Ascending aorta (tissue), 2 donors: Measurements from ENCODE around the gene CABP2. TPM values are rescaled to one million over a fixed set of nuclear protein-coding genes. Genes with fewer than 3 reads are reported as not detected.
"Not testable (repeated sequence)": the region's sequence is repeated elsewhere in the genome, so short reads cannot be mapped to it uniquely, and the experiment has no call there.

ENCODE experiments used
- DNase-seq, 2 donors: peaks; one replicate each; pipeline ENCODE4 v3.0.0-alpha.2; 2019; ENCODE audit warnings: low spot score in 2 of 2
- H3K27ac ChIP-seq, 2 donors: fragments of 200-600 bp; sonication (generic); one replicate each; pipeline ENCODE4 v1.5.1; 2016 to 2017; ENCODE audit warnings: mild to moderate bottlenecking in 1 of 2
- H3K27me3 ChIP-seq: fragments of 200-600 bp; sonication (generic); one replicate; pipeline ENCODE4 v1.5.1; 2017
- H3K36me3 ChIP-seq, 2 donors: fragments of 200-600 bp; sonication (generic); one replicate each; pipeline ENCODE4 v1.5.1; 2016
- H3K4me1 ChIP-seq, 2 donors: fragments of 200-600 bp; sonication (generic); one replicate each; pipeline ENCODE4 v1.5.1; 2016 to 2017; ENCODE audit warnings: mild to moderate bottlenecking in 1 of 2
- H3K4me3 ChIP-seq, 2 donors: fragments of 200-600 bp; sonication (generic); one replicate each; pipeline ENCODE4 v1.5.1; 2016 to 2017; ENCODE audit warnings: mild to moderate bottlenecking in 1 of 2
- H3K9me3 ChIP-seq, 2 donors: fragments of 200-600 bp; sonication (generic); one replicate each; pipeline ENCODE4 v1.5.1; 2016
- CTCF ChIP-seq, 3 experiments: fragments of 200-600 bp in 2 of 3; fragments of 450-650 bp in 1 of 3; sonication (generic) in 2 of 3; IDR thresholded peaks; one replicate each; pipeline ENCODE4 v1.5.1; 2016 to 2019; ENCODE audit warnings: antibody characterized with exemption in 3 of 3, mild to moderate bottlenecking in 1 of 3, moderate library complexity in 1 of 3
- intact Hi-C: fragments of 100-400 bp; cut with DNase I; formaldehyde crosslinking; loops from one replicate; pipeline ENCODE4 v1.15.1; 2023
- total RNA-seq: library from RNA; depleted of rRNA; stranded (reverse); fragments of >200 nt; gene quantifications from one replicate; pipeline ENCODE4 v1.1.0, GENCODE V29; 2016

The CABP2 gene
- total RNA-seq, 1 donor from 2014 or later: not detected

- Histone ChIP-seq H3K4me1 (no peaks in the 10 kb centered on the region), H3K9me3 (no peaks in the 10 kb centered on the region), H3K36me3 (no peaks in the 10 kb centered on the region), H3K27ac (no peak overlapping the region), H3K27me3 (no peaks in the 10 kb centered on the region), H3K4me3 (no peak overlapping the region)
- intact Hi-C loops: no loop called here
- no peak for DNase-seq
- no peak for TF ChIP-seq CTCF (IDR thresholded peaks at IDR 0.05)
Observed at GRCh38 chr11:67520856-67521824, 2.1 kb downstream of the CABP2 start.

DNA sequence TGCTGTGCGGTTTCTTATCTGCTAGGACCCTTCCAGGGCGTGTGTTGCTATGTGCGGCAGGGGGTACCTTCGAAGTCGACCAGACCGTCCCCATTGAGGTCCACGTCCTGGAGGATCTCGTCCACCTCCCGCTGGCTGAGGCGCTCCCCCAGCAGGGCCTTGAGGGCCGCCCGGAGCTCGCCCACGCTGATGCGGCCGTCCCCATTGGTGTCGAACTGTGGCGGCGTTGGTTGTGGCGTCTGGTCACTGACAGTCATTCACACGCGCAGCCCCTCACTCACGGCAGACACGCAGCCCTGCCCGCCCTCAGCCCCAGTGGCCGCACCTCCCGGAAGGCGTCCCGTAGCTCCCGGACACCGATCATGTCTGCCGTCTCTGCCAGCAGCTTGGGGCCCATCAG, 3.5 kb downstream of the CABP2 start:
- no peaks in the 10 kb centered on the region for H3K9me3 ChIP-seq
- no peak for DNase-seq
- intact Hi-C loops: no loop called here
- TF ChIP-seq CTCF (IDR thresholded peaks at IDR 0.05): no peak
- no peaks in the 10 kb centered on the region for H3K36me3 ChIP-seq
- H3K27ac ChIP-seq: no peak overlapping the region
- H3K4me1 ChIP-seq: no peaks in the 10 kb centered on the region
- H3K27me3 ChIP-seq: no peaks in the 10 kb centered on the region
- H3K4me3 ChIP-seq: no peak overlapping the region

DNA sequence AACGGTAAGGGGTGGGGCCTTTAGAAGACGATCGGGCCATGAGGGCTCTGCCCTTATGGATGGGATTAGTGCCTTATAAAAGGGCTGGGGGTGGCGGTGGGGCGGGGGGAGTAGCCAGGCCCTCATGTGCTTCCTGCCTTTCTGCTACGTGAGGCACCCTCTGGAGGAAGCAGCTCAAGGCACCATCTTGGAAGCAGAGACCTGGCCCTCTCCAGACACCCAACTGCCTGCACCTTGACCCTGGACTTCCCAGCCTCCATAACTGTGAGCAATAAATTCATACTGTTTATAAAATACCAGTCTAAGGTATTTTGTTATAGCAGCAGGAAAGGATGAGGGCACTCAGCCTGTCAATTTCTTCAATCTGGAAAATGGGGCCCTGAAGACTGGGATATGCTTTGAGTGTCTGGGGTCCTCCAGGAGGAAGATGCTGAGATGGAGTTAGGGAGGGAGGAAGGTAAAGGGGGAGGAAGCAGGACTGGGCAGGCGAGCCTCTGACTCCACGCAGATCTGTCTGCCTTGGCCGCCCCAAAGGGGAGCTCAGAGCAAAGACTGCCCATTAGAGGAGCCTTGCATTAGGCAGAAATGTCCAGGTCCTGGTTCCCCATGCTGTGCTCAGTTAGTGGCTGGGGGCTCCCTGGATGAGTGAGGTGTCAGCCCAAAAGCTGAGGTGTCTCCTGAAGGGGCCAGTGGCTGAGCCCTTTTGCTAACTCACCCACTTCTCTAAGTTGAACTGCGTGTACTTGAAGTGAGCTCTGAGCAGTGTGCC, 5.3 kb downstream of the CABP2 start:
- intact Hi-C loops: no loop called here
- Histone ChIP-seq H3K9me3 (no peaks in the 10 kb centered on the region), H3K27me3 (no peaks in the 10 kb centered on the region), H3K4me3 (no peak overlapping the region), H3K4me1 (no peaks in the 10 kb centered on the region), H3K36me3 (no peaks in the 10 kb centered on the region), H3K27ac (no peak overlapping the region)
- no peak for DNase-seq
- TF ChIP-seq CTCF (IDR thresholded peaks at IDR 0.05): no peak

GRCh38 chr11:67516806-67517205, 6.4 kb downstream of the CABP2 start:
- TF ChIP-seq CTCF (IDR thresholded peaks at IDR 0.05): no peak
- intact Hi-C loops: no loop called here
- Histone ChIP-seq H3K27me3 (no peaks in the 10 kb centered on the region), H3K9me3 (no peaks in the 10 kb centered on the region), H3K4me1 (no peaks in the 10 kb centered on the region), H3K4me3 (no peak overlapping the region), H3K36me3 (no peaks in the 10 kb centered on the region), H3K27ac (no peak overlapping the region)
- no peak for DNase-seq

DNA sequence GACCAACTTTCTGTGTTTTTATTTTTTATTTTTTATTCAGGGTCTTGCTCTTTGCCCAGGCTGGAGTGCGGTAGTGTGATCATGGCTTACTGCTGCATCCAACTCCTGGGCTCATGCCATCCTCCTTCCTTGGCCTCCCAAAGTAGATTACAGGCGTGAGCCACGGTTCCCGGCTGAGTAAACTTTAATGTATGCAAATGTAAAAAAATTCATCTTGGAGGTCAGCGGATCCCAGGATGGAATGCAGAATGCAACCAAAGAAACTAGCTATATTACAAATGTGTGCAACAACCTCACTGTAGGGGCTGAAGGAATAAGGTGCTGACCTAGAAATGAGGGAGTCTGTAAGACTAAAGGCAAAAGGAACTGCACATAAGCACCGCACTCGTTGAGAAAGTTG, 9.1 kb downstream of the CABP2 start:
- no peak overlapping the region for H3K27ac ChIP-seq
- no peaks in the 10 kb centered on the region for H3K36me3 ChIP-seq
- H3K4me1 ChIP-seq: no peaks in the 10 kb centered on the region
- no peak for DNase-seq
- TF ChIP-seq CTCF (IDR thresholded peaks at IDR 0.05): no peak
- H3K4me3 ChIP-seq: no peak overlapping the region
- intact Hi-C loops: no loop called here
- no peaks in the 10 kb centered on the region for H3K27me3 ChIP-seq
- no peaks in the 10 kb centered on the region for H3K9me3 ChIP-seq

GRCh38 chr11:67511558-67511957, 11.7 kb downstream of the CABP2 start:
- peaks cover 9 to 14% of the 10 kb centered on the region in 2 donors for H3K4me1 ChIP-seq
- DNase-seq, H3K36me3 ChIP-seq, intact Hi-C loops, H3K9me3 ChIP-seq, H3K27me3 ChIP-seq, H3K4me3 ChIP-seq, H3K27ac ChIP-seq: not testable (repeated sequence)
